GM18517 (cell line): ENCODE data around the gene SEMA7A.

Experiments used
- ATAC-seq: cut with Tn5 transposase; IDR thresholded peaks from one replicate; pipeline ENCODE4 v1.9.1; 2021; ENCODE audit warnings: mild to moderate bottlenecking, moderate library complexity; ENCODE audit not compliant: unreplicated experiment

The SEMA7A gene

GRCh38 chr15:74432271-74432967, 1.3 kb downstream of the SEMA7A start:
- ATAC-seq = no peak

- no peak for ATAC-seq
Observed at GRCh38 chr15:74431645-74432044, 2.1 kb downstream of the SEMA7A start.

GRCh38 chr15:74431116-74431515, 2.6 kb downstream of the SEMA7A start:
- no peak for ATAC-seq

GRCh38 chr15:74430510-74430951, 3.2 kb downstream of the SEMA7A start:
- ATAC-seq = no peak

GRCh38 chr15:74429781-74430400, 3.9 kb downstream of the SEMA7A start:
- no peak for ATAC-seq

GRCh38 chr15:74428970-74429780, 4.6 kb downstream of the SEMA7A start:
- no peak for ATAC-seq

- no peak for ATAC-seq
Observed at GRCh38 chr15:74428442-74428787, 5.3 kb downstream of the SEMA7A start.

- no peak for ATAC-seq
Observed at GRCh38 chr15:74427607-74428441, 5.9 kb downstream of the SEMA7A start.

- no peak for ATAC-seq
Observed at GRCh38 chr15:74426404-74427281, 7.1 kb downstream of the SEMA7A start.

- ATAC-seq = no peak
Observed at GRCh38 chr15:74425630-74426029, 8.1 kb downstream of the SEMA7A start.

- no peak for ATAC-seq
Observed at GRCh38 chr15:74424901-74425528, 8.7 kb downstream of the SEMA7A start.

- ATAC-seq = no peak
Observed at GRCh38 chr15:74423431-74424257, 10.1 kb downstream of the SEMA7A start.

GRCh38 chr15:74422652-74423430, 10.9 kb downstream of the SEMA7A start:
- ATAC-seq = no peak

GRCh38 chr15:74422265-74422651, 11.5 kb downstream of the SEMA7A start:
- no peak for ATAC-seq

GRCh38 chr15:74421302-74422245, 12.2 kb downstream of the SEMA7A start:
- no peak for ATAC-seq

- ATAC-seq = no peak
Observed at GRCh38 chr15:74420193-74420905, 13.4 kb downstream of the SEMA7A start.
